DMS 273 treated with DMSO at 0.1 percent for 48 hours (cell line): Measurements from ENCODE around the gene APP.

Experiments
- DNase-seq: peaks from one replicate; lab custom pipeline; 2025; lab: John Stamatoyannopoulos, UW

Gene APP

GRCh38 chr21:26170471-26171257, at the start of gene APP:
Gene APP (minus strand): TSS chr21:26170770. CDS start chr21:26170620, 150 bp downstream.
- peak; percentile 11 for DNase-seq

DNA sequence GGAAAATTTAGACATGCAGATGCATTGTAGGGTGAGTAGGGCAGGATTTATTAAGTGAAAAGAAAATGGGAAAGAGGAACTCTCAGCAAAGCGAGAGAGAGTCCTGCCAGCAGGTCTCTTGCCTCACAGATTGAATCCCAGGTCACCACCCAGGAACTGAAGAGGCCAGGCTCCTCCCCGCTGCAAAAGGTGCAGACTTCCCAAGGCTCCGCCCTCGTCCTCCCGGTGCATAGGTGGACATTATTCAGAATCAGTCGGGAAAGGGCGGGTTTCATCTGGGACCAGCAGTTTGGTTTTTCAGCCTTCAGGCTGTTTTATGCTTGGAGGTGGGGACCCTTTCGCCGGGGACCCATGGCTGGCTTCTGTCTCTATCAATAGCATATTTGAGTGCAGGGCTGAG, 41.6 kb upstream of the APP start:
- DNase-seq: no peak

- DNase-seq: no peak
Observed at GRCh38 chr21:26210614-26211013, 40.0 kb upstream of the APP start.

DNA sequence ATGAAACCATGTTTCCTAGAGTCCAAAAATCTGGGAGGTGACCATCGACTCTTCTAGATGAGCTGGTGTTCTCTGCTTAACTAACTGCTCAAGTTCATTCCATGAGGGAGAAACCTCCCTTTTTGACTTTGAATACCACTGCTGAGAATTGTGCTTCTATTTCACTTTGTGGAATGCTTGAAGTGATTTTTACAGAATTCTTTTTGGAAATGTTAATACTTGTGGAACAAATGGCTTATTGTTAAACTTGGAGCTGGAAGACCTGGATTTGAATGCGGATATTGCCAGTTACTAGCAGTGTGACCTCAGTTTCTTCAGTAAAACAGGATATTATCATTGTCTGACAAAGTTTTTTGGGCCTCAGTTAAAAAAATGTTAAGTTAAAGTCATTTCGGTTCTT, 36.5 kb upstream of the APP start:
- no peak for DNase-seq

DNA sequence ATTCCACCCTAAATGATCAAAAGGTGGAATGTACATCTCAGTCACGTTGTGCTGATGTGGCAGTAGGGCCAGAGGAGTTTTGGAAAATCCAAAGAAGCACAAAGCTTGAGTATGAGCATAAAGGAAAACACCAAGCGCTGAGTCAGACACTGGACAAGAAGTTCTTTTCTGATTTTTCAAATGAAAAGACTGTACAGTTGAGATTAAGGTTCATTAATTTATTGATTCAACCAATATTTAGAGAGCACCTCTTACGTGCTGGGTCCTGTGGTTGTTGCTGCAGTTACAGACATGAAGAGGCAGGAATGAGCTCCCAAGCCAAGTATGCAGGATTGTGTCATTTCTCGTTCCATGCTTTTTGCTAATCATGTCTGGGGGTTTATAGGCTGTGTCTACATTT, 28.9 kb upstream of the APP start:
- DNase-seq: no peak

DNA sequence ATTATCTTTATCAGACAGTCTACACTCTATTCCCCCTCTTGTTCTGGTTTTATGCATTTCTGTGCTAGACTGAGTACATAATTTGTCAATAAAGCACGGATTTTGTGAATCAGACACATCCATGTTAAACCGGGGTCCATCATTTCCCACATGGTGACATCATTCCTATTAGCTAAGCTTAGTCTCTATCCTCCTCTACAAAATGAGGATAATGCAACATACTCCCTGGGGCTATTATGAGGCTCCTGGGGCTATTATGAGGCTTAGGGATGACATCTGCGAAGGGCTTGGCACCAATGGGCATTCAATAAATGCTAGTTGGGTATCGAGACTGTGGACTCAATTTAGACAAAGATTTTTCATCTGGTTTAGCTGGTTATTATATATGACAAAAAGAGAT, 25.1 kb upstream of the APP start:
- no peak for DNase-seq

- DNase-seq: no peak
Observed at GRCh38 chr21:26194811-26195251, 24.3 kb upstream of the APP start.

- no peak for DNase-seq
Observed at GRCh38 chr21:26194326-26194725, 23.8 kb upstream of the APP start.

DNA sequence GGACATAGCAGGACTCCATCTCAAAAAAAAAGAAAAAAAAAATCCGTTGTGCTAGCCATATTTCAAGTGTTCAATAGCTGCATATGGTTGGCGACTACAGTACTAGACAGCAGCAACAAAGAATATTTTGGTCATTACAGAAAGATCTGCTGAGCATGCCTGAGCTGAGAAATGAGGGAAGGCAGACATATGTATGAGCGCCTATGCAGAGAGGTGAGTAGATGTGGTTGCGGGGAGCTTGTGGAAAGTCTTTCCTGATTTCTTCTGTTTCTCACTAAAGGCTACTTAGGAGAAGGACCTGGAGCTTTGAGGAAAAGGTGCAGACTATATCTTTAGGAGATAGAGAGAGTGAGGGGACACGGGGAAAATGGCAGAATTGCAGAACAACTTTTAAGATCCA, 21.0 kb upstream of the APP start:
- no peak for DNase-seq

GRCh38 chr21:26188422-26188821, 17.9 kb upstream of the APP start:
- DNase-seq: no peak

GRCh38 chr21:26185446-26185845, 14.9 kb upstream of the APP start:
- DNase-seq: no peak

GRCh38 chr21:26185021-26185420, 14.5 kb upstream of the APP start:
- no peak for DNase-seq

- DNase-seq: no peak
Observed at GRCh38 chr21:26179501-26179900, 8.9 kb upstream of the APP start.

GRCh38 chr21:26177746-26178426, 7.3 kb upstream of the APP start:
- no peak for DNase-seq

DNA sequence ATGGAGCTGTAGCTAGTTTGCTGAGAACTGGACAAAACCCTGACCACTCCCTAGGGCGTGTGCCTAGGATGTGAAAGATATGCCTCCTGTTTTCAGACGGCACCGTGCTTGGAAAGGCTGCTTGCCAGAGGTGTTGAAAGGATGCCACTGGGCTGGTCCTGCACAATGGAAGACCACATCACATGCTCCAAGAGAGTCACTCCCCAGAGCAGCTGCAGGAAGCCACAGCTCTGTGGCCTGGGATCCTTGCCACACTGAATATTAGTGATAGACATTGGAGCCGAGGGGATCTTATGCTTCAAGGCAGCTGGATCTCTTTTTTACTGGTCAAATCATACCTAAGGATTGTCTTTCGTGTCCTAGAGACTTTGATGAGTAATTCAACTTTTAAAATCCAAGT, 6.6 kb upstream of the APP start:
- no peak for DNase-seq

GRCh38 chr21:26171258-26172100, 909 bp upstream of the APP start:
- DNase-seq: no peak

- peak; percentile 15 for DNase-seq
Observed at GRCh38 chr21:26169611-26170470, 729 bp downstream of the APP start.

- DNase-seq: peak; percentile 43
Observed at GRCh38 chr21:26169061-26169610, 1.4 kb downstream of the APP start.

- DNase-seq: no peak
Observed at GRCh38 chr21:26168371-26168770, 2.2 kb downstream of the APP start.

DNA sequence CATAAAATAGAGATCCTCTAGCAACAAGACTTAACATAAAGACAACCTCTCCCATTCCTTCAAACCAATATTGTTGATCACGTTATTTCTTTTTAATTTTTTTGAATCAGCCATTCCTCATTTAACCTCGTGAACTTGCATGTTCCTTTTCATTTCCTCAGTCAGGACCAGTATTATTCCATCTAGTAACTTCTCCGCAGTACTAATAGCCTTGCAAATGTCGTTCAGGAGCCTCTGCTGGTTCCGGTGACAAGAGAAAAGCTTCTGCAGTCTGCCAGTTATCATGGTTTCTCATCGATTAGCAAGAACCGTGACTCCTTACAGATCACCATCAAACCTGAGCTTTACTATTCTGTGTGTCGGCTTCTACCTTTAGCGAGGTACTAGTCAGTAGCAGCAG, 3.0 kb downstream of the APP start:
- DNase-seq: no peak

DNA sequence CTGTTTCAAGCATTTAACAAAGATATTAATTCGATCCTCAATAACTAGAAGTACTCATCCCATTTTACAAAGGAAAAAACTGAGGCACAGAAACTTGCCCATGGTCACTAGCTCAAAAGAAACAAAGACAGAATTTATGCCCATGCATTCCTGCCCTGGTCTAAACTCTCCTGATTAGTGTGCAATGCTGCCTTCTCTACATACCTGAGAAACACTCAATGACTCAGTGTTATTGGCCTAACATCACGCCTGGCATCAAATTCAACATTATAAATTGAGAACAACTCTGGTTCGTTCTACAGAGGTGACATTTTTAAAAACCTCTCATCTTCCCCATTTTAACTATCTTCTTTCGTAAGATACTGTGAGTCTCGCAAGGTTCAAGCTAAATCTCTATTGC, 5.2 kb downstream of the APP start:
- no peak for DNase-seq
